Gastroesophageal sphincter (tissue), 3 donors: ENCODE results near the gene SLC27A1.

ENCODE experiments used
- CTCF ChIP-seq, 4 experiments: fragments of 200-600 bp in 2 of 4; fragments of 450-650 bp in 2 of 4; sonication (generic) in 1 of 4; IDR thresholded peaks; one replicate each; pipeline ENCODE4 v1.5.1; 2017 to 2019; ENCODE audit warnings: antibody characterized with exemption in 4 of 4, mild to moderate bottlenecking in 2 of 4, moderate library complexity in 2 of 4
- POLR2A ChIP-seq, 2 donors: fragments of 450-650 bp; IDR thresholded peaks; one replicate each; pipeline ENCODE4 v1.6.1; 2017; ENCODE audit warnings: antibody characterized with exemption in 2 of 2, mild to moderate bottlenecking in 2 of 2, moderate library complexity in 1 of 2
- POLR2AphosphoS5 ChIP-seq: sonication (generic); formaldehyde crosslinking; IDR thresholded peaks from one replicate; pipeline ENCODE4 v1.6.1; 2017; ENCODE audit warnings: antibody characterized with exemption

GRCh38 chr19:17548145-17548544 is 77.8 kb downstream of the SLC27A1 start:
- TF ChIP-seq CTCF (IDR thresholded peaks at IDR 0.05) (no peak), POLR2AphosphoS5 (no peak), POLR2A (IDR thresholded peaks at IDR 0.05) (no peak)
